DMS114 treated with DMSO at 0.1 percent for 48 hours (cell line): ENCODE measurements around the gene NDUFV1.
"Not testable (repeated sequence)": the region's sequence is repeated elsewhere in the genome, so short reads cannot be mapped to it uniquely, and the experiment has no call there.

ENCODE experiments used
- DNase-seq: peaks from one replicate; lab custom pipeline; 2025; ENCODE audit not compliant: unreplicated experiment; lab: John Stamatoyannopoulos, UW

Gene NDUFV1

GRCh38 chr11:67585911-67586310 is 20.8 kb upstream of the NDUFV1 start:
- no peak for DNase-seq

- no peak for DNase-seq
Observed at GRCh38 chr11:67586568-67587250, 20.0 kb upstream of the NDUFV1 start.

- no peak for DNase-seq
Observed at GRCh38 chr11:67588136-67588503, 18.6 kb upstream of the NDUFV1 start.

GRCh38 chr11:67588899-67589415 is 17.8 kb upstream of the NDUFV1 start:
- not testable (repeated sequence) for DNase-seq

- no peak for DNase-seq
Observed at GRCh38 chr11:67592880-67593564, 13.7 kb upstream of the NDUFV1 start.

- DNase-seq, result no peak
Observed at GRCh38 chr11:67593565-67593905, 13.2 kb upstream of the NDUFV1 start.

GRCh38 chr11:67594480-67594879 is 12.3 kb upstream of the NDUFV1 start:
- no peak for DNase-seq

GRCh38 chr11:67596753-67597300 is 9.9 kb upstream of the NDUFV1 start:
- no peak for DNase-seq

- not testable (repeated sequence) for DNase-seq
Observed at GRCh38 chr11:67597458-67597857, 9.3 kb upstream of the NDUFV1 start.

- not testable (repeated sequence) for DNase-seq
Observed at GRCh38 chr11:67597963-67598362, 8.8 kb upstream of the NDUFV1 start.

GRCh38 chr11:67599149-67599548 is 7.6 kb upstream of the NDUFV1 start:
- no peak for DNase-seq

- DNase-seq, result no peak
Observed at GRCh38 chr11:67600324-67601029, 6.3 kb upstream of the NDUFV1 start.

GRCh38 chr11:67601098-67601497 is 5.6 kb upstream of the NDUFV1 start:
- no peak for DNase-seq

- DNase-seq, result not testable (repeated sequence)
Observed at GRCh38 chr11:67604119-67604518, 2.6 kb upstream of the NDUFV1 start.

GRCh38 chr11:67604815-67605214 is 1.9 kb upstream of the NDUFV1 start:
- no peak for DNase-seq

- DNase-seq, result no peak
Observed at GRCh38 chr11:67605231-67606011, 1.3 kb upstream of the NDUFV1 start.

- no peak for DNase-seq
Observed at GRCh38 chr11:67606093-67606491, 644 bp upstream of the NDUFV1 start.

GRCh38 chr11:67607507-67607906 is 771 bp downstream of the NDUFV1 start:
- no peak for DNase-seq

GRCh38 chr11:67608486-67608885 is 1.8 kb downstream of the NDUFV1 start:
- DNase-seq, result no peak

GRCh38 chr11:67609316-67609715 is 2.6 kb downstream of the NDUFV1 start:
- DNase-seq, result no peak

- no peak for DNase-seq
Observed at GRCh38 chr11:67610302-67610868, 3.6 kb downstream of the NDUFV1 start.
